Measurements from ENCODE around the gene NFASC.

Gene NFASC

GRCh38 chr1:205042911-205043806, 172.5 kb downstream of the NFASC start, which contains the start of gene CNTN2:
CNTN2 (plus strand) TSS chr1:205043212; CDS start chr1:205053186, 9,974 bp downstream.
- DNase-seq (ENCODE audit: low spot score): no peak
- in situ Hi-C loops (cut with MboI; ENCODE audit: low pct_unique_long_range_greater_than_20kb, low sequenced_read_pairs, unreplicated experiment): no loop called here
- TF ChIP-seq CTCF (IDR thresholded peaks at IDR 0.05; ENCODE audit: extremely low read depth, insufficient read depth, missing control alignments): no peak

- no peak for TF ChIP-seq CTCF (IDR thresholded peaks at IDR 0.05; ENCODE audit: extremely low read depth, insufficient read depth, missing control alignments)
- DNase-seq (ENCODE audit: low spot score): no peak
- in situ Hi-C loops (cut with MboI; ENCODE audit: low pct_unique_long_range_greater_than_20kb, low sequenced_read_pairs, unreplicated experiment): no loop called here
Measured at GRCh38 chr1:205043866-205044265, 173.2 kb downstream of the NFASC start.

GRCh38 chr1:205044741-205045140, 174.1 kb downstream of the NFASC start:
- TF ChIP-seq CTCF (IDR thresholded peaks at IDR 0.05; ENCODE audit: extremely low read depth, insufficient read depth, missing control alignments): no peak
- DNase-seq (ENCODE audit: low spot score): no peak
- in situ Hi-C loops (cut with MboI; ENCODE audit: low pct_unique_long_range_greater_than_20kb, low sequenced_read_pairs, unreplicated experiment): no loop called here

- TF ChIP-seq CTCF (IDR thresholded peaks at IDR 0.05; ENCODE audit: extremely low read depth, insufficient read depth, missing control alignments): no peak
- no peak for DNase-seq (ENCODE audit: low spot score)
- in situ Hi-C loops (cut with MboI; ENCODE audit: low pct_unique_long_range_greater_than_20kb, low sequenced_read_pairs, unreplicated experiment): no loop called here
Measured at GRCh38 chr1:205045146-205045545, 174.5 kb downstream of the NFASC start.

GRCh38 chr1:205046870-205047269, 176.2 kb downstream of the NFASC start:
- in situ Hi-C loops (cut with MboI; ENCODE audit: low pct_unique_long_range_greater_than_20kb, low sequenced_read_pairs, unreplicated experiment): no loop called here
- no peak for TF ChIP-seq CTCF (IDR thresholded peaks at IDR 0.05; ENCODE audit: extremely low read depth, insufficient read depth, missing control alignments)
- DNase-seq (ENCODE audit: low spot score): no peak

GRCh38 chr1:205047764-205048231, 177.1 kb downstream of the NFASC start:
- DNase-seq (ENCODE audit: low spot score): no peak
- TF ChIP-seq CTCF (IDR thresholded peaks at IDR 0.05; ENCODE audit: extremely low read depth, insufficient read depth, missing control alignments): no peak
- in situ Hi-C loops (cut with MboI; ENCODE audit: low pct_unique_long_range_greater_than_20kb, low sequenced_read_pairs, unreplicated experiment): no loop called here

Data from GM13977 (cell line).